ENCODE data around the gene XPO4.
"Not testable (repeated sequence)": the region's sequence is repeated elsewhere in the genome, so short reads cannot be mapped to it uniquely, and the experiment has no call there.

GRCh38 chr13:20861666-20862065 is 40.9 kb downstream of the XPO4 start:
- not testable (repeated sequence) for TF ChIP-seq CTCF (IDR thresholded peaks at IDR 0.05; ENCODE audit: insufficient read depth, low read length, poor library complexity, severe bottlenecking); EZH2phosphoT487 (conservative IDR thresholded peaks at IDR 0.05; ENCODE audit: low read length)

All from SU-DHL-6 (cell line).